ENCODE measurements around the gene GPC5. TPM values are rescaled to one million over a fixed set of nuclear protein-coding genes. Genes with fewer than 3 reads are reported as not detected.

The GPC5 gene
- total RNA-seq, 4 donors from 2014 or later, result 0.24 to 30.8 (median 1.8) TPM; not detected in 1

DNA sequence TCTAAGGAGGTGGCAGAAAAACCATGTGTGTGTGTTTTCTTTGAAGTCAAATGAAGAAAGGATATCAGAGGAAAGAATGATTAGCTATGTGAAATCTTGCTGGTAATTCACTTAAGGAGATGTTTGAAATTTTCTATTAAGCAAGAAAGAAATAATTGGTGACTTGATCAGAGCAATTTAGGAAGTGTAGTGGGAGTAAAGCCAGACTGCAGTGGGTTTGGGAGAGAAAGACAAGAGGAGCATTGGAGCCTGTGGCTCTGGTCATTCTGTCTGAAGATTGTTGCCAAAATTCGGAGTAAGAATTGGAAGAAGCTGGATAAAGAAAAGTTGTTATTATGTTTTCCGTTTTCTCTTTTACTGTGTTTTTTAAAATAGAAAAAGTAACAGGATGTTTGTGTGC is 640.5 kb downstream of the GPC5 start:
- no peak for TF ChIP-seq POLR2A (IDR thresholded peaks at IDR 0.05)
- TF ChIP-seq, protein P1, sequence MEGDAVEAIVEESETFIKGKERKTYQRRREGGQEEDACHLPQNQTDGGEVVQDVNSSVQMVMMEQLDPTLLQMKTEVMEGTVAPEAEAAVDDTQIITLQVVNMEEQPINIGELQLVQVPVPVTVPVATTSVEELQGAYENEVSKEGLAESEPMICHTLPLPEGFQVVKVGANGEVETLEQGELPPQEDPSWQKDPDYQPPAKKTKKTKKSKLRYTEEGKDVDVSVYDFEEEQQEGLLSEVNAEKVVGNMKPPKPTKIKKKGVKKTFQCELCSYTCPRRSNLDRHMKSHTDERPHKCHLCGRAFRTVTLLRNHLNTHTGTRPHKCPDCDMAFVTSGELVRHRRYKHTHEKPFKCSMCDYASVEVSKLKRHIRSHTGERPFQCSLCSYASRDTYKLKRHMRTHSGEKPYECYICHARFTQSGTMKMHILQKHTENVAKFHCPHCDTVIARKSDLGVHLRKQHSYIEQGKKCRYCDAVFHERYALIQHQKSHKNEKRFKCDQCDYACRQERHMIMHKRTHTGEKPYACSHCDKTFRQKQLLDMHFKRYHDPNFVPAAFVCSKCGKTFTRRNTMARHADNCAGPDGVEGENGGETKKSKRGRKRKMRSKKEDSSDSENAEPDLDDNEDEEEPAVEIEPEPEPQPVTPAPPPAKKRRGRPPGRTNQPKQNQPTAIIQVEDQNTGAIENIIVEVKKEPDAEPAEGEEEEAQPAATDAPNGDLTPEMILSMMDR (IDR thresholded peaks at IDR 0.05), result no peak
- intact Hi-C loops (cut with DNase I; ENCODE audit: low total_unique reads), result no loop called here
- H3K4me1 ChIP-seq, result no peaks in the 10 kb centered on the region

DNA sequence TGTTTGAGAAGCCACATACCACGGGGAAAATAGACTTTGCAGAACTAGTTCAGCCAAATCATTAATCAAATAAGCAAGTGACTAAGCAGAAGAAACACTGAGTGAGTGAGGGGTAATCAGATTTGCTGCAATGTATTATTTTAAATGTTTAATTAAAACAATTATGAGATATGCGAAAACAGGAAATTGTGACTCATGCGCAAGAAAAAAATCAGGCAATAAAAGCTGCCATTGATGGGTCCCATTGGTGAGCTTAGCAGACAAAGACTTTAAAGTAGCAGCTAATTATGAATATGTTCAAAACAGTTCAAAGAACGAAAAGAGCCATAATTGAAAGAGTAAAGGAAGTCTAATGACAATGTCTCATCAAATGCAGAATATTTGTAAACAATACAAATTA is 644.1 kb downstream of the GPC5 start:
- no peak for DNase-seq
- Histone ChIP-seq H3K4me1 (no peaks in the 10 kb centered on the region), H3K36me3 (no peaks in the 10 kb centered on the region), H3K4me3 (no peak overlapping the region), H3K27me3 (no peaks in the 10 kb centered on the region), H3K27ac (no peak overlapping the region), H3K9me3 (no peaks in the 10 kb centered on the region)
- intact Hi-C loops (cut with DNase I; ENCODE audit: low total_unique reads), result no loop called here
- TF ChIP-seq, protein P1 (IDR thresholded peaks at IDR 0.05), result no peak
- no peak for TF ChIP-seq POLR2A (IDR thresholded peaks at IDR 0.05)

More for the DNA sequence above, 640.5 kb downstream of the GPC5 start:
- Histone ChIP-seq H3K4me3 (no peak overlapping the region), H3K27me3 (no peaks in the 10 kb centered on the region), H3K9me3 (no peaks in the 10 kb centered on the region), H3K27ac (no peak overlapping the region), H3K36me3 (no peaks in the 10 kb centered on the region)
- no peak for DNase-seq

DNA sequence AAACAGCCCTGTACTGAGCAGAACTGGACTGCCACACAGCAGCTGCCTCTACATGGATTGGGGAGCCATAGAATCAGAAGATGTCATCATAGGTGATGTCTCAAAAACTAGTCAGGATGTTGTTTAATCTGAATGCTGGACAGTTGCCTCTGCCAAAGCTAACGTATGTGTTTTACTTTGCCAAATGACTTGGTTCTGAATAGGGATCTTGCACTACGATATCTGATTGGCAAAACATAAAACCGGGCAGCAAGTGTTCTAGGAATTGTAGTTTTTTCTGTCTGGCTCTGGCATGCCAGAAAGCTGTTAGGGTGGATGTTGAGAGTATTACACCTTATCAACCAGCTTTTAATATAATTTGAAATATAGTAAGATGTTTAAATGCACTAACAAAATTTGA is 645.9 kb downstream of the GPC5 start:
- no peaks in the 10 kb centered on the region for H3K9me3 ChIP-seq
- H3K36me3 ChIP-seq, result no peaks in the 10 kb centered on the region
- no peak overlapping the region for H3K4me3 ChIP-seq
- DNase-seq, result no peak
- TF ChIP-seq, protein P1 (IDR thresholded peaks at IDR 0.05), result no peak
- no peak for TF ChIP-seq POLR2A (IDR thresholded peaks at IDR 0.05)
- H3K27me3 ChIP-seq, result no peaks in the 10 kb centered on the region
- H3K27ac ChIP-seq, result no peak overlapping the region
- no peaks in the 10 kb centered on the region for H3K4me1 ChIP-seq
- intact Hi-C loops (cut with DNase I; ENCODE audit: low total_unique reads), result no loop called here

DNA sequence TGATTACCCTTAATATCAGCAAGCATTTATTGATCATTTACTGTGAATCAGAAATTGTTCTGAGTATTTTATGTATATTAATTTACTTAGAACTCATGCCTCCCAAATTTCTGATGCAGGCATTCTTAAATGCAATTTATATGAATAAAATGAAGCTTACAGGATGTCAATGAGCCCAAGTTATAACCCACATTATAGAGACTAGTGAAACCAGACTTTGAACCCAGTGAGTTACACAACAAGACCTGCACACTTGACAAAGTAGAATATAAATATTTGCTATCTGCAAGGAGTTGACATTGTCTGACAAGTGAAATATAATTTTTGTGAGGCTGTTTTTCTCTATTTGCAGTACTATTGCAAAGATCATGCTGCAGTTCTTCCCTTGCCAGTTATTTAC is 656.0 kb downstream of the GPC5 start:
- no peaks in the 10 kb centered on the region for H3K9me3 ChIP-seq
- H3K36me3 ChIP-seq, result no peaks in the 10 kb centered on the region
- intact Hi-C loops (cut with DNase I; ENCODE audit: low total_unique reads), result no loop called here
- DNase-seq, result no peak
- no peak overlapping the region for H3K27ac ChIP-seq
- no peaks in the 10 kb centered on the region for H3K27me3 ChIP-seq
- H3K4me1 ChIP-seq, result no peaks in the 10 kb centered on the region
- no peak for TF ChIP-seq POLR2A (IDR thresholded peaks at IDR 0.05)
- TF ChIP-seq, protein P1 (IDR thresholded peaks at IDR 0.05), result no peak
- H3K4me3 ChIP-seq, result no peak overlapping the region

DNA sequence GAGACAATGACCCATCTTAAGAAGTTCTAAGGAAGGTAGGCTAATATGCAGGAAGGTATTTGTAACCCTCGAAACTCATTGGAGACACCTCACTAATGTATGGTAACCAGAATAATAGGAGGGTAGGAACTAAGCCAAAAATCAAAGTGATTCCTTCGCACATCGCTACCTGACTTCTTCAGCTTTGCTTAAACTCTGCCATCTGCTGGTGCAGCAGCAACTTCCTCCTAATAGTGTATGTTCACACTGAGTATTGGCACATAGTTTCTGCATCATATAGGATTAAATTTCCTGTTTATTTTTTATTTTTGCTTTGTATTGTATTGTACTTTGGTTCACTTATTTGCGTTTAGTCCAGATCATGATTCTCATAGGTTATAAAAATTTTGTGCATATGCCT is 676.2 kb downstream of the GPC5 start:
- intact Hi-C loops (cut with DNase I; ENCODE audit: low total_unique reads), result no loop called here
- DNase-seq, result no peak
- TF ChIP-seq POLR2A (IDR thresholded peaks at IDR 0.05), result no peak
- TF ChIP-seq, protein P1 (IDR thresholded peaks at IDR 0.05), result no peak
- H3K4me3 ChIP-seq, result no peak overlapping the region
- H3K4me1 ChIP-seq, result no peaks in the 10 kb centered on the region
- H3K36me3 ChIP-seq, result no peaks in the 10 kb centered on the region
- H3K9me3 ChIP-seq, result no peaks in the 10 kb centered on the region
- no peaks in the 10 kb centered on the region for H3K27me3 ChIP-seq
- H3K27ac ChIP-seq, result no peak overlapping the region

Data from uterus (tissue), 4 donors.